Lung microvascular endothelial cell (primary cell): Measurements from ENCODE around the gene FAM170B. TPM values are rescaled to one million over a fixed set of nuclear protein-coding genes. Genes with fewer than 3 reads are reported as not detected.

ENCODE experiments used
- DNase-seq, 2 donors: peaks; one replicate each; pipeline versions ENCODE4 v3.0.0 to v3.0.0-alpha.2; 2010; ENCODE audit warnings: low read depth in 2 of 2
- total RNA-seq: library from RNA; depleted of rRNA; stranded (reverse); fragments of >200 nt; gene quantifications from 2 replicates; pipeline ENCODE4 v1.2.1, GENCODE V29; 2014

Gene FAM170B
- total RNA-seq, 1 donor from 2014 or later = not detected

DNA sequence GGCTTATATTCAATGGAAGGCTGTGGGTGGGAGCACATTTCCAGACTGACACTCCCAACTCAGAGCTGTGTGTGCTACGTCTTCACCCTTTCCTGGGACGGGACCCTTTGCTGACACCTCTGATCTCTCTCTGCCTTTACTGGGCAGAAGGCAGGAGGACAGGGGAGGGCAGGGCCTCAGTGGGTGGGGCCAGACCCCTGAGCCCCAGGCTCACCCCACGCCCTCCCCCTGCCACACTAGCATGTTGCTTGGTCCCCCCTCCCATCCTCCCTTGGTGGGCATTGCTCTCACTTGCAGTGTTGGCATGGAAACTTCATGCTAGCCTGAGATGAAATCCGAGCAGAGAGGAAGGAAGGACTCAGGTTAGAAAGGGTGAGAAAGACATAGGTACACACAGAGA is 36.0 kb upstream of the FAM170B start:
- DNase-seq = no peak

GRCh38 chr10:49168831-49169500 is 35.1 kb upstream of the FAM170B start:
- DNase-seq = no peak

- no peak for DNase-seq
Measured at GRCh38 chr10:49168171-49168540, 34.3 kb upstream of the FAM170B start.

GRCh38 chr10:49167425-49168170 is 33.8 kb upstream of the FAM170B start:
- no peak for DNase-seq

- DNase-seq = peak in 1 of 2 donors; percentile 60
Measured at GRCh38 chr10:49166484-49167400, 32.9 kb upstream of the FAM170B start.

GRCh38 chr10:49165821-49166483 is 32.1 kb upstream of the FAM170B start:
- DNase-seq = no peak

DNA sequence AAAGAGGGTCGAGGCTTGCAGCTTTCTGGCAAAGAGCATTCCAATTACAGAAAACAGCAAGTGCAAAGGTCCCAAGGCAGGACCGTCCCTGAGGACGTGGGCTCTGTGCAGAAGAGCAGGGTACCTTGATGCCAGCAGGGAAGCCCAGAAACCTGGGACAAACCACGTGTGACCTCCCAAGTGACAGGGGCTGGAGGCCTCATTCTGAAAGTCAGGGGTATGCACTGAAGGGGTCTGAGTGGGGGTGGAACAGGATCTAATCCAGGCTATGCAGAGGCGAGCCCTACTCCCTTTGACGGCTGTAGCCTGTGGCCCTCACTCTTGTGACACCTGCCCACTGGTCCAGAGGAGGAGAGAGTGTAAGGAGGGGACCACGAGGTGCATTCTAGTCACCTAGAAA is 31.4 kb upstream of the FAM170B start:
- no peak for DNase-seq

DNA sequence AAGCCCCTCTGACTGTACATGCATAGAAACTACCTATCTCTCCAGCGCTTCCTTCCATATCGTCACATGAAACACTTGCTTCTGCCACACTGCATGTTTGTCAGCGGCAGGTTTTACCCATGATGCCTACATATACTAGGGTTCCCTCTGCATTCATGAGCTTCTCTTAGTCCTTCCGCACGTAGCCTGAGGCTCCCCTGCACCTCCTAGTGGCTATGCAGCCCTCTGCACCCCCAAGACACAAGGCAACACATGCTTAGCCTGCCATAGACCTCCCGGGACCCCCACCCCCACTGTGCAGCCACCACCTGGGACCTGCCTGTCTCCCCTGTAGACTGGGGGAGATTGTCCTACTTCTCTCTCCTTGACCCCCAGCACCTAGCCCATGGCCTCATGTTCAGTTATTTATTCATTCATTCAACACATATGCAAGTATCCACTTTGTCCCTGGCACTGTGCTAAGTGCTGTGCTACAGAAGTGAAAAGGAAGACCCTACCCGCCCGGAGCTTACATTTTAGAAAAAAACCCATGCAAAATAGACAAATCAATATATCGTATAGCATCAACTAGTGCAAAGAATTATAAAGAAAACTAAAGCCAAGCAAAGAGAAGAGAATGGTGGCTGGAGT is 30.9 kb upstream of the FAM170B start:
- peak; percentile 35 to 58 for DNase-seq

- DNase-seq = no peak
Measured at GRCh38 chr10:49163741-49164140, 29.9 kb upstream of the FAM170B start.

DNA sequence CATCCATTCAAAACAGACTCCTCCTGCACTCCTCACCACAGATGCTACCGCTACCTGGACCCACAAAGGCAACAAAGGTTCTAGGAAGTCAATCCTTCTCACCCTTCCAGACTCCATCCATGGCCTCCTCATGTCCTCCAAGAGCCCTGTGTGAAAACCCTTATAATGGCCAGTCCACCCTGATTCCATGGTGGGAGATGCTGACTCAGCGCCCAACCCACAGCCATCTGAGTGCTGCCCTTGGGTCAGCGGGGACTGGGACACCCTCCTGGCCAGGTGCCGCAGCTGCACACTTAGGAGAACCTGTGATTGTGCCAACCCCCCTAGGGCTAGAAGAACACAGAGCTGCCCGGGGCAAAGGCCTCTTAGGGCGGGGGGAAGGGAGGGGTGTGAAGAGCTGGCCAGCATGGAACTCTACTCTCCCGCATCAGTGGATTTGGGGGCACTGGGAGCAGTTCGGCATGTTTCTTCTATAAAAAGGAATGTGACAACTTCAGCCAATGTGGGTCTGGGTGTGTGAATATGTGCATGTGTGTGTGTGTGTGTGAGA is 29.0 kb upstream of the FAM170B start:
- no peak for DNase-seq

GRCh38 chr10:49162063-49162462 is 28.2 kb upstream of the FAM170B start:
- no peak for DNase-seq

- DNase-seq = peak; percentile 19 to 32
Measured at GRCh38 chr10:49161411-49161997, 27.7 kb upstream of the FAM170B start.

DNA sequence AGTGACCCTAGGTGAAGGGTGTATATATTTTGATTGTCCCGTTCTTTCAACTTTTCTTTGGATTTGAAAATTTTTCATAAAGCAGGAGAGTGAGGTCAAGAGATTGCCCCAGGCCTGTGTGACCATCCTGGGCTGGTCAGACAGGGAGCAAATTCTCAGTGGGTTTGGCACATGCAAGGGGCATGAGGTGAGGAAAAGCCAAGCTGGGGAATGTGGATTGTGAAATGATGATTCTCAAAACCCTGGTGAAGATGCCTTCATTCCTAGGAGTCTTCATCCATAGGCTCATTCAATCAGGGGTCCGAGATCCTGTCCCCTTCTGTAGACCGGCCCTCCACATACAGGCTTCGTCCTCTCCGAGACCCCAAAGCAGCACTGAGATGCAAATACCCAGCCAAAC is 27.0 kb upstream of the FAM170B start:
- no peak for DNase-seq

DNA sequence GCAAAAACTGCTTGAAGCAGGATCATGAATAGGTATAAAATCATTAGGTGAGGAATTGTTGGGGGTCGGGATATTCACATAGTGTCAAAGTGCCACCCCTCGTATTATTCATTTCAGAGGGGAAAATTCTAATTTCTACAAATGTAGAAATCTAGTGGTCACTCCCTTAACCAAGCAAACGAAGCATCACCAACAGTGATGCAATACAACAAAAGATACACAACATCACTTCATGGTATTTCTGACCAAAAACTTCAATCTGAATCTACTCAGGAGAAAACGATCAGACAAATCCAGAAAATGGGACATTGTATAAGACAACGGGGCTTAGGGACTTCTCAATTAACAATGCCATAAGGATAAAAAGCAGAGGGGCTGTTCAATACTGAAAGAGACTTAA is 26.3 kb upstream of the FAM170B start:
- DNase-seq = no peak

GRCh38 chr10:49158915-49159314 is 25.1 kb upstream of the FAM170B start:
- no peak for DNase-seq

DNA sequence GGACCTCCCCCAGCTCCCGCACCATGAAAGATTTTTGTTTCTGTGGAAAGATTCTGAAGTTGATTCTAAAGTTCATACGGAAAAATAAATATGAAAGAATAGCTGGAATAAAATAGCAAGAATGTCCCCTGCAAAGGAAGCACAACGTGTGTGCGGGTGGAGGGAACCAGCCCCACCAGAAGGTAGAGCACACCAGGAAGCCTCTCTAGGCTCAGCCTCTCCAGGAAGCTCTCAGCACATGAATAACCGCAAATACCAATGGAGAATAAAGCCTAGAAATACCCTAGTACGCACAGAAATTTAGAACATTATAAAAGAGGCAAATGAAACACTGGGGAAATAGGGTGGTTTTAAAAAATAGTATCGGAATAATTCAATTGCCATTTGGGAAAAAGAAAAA is 24.6 kb upstream of the FAM170B start:
- no peak for DNase-seq

- no peak for DNase-seq
Measured at GRCh38 chr10:49157229-49157628, 23.4 kb upstream of the FAM170B start.

- DNase-seq = no peak
Measured at GRCh38 chr10:49154641-49155040, 20.8 kb upstream of the FAM170B start.

DNA sequence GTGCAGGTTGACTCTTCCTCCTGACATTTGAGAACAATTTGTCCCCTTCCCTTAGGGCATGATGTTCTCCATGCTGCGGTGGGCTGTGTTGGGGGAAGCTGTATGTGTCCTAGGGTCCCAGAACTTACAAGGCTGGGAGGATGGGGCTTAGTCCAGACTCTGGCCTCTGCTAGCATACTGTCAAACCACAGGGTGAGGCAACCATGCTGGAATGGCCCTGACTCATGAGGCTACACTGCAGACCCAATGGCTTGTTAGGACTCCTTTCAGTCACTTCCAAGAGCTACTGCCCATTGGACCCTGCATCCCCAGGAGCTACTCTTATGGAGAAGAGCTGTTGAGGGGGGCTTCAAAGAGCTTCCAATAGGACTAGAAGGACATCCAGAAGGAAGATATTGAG is 20.1 kb upstream of the FAM170B start:
- no peak for DNase-seq

GRCh38 chr10:49153115-49153514 is 19.3 kb upstream of the FAM170B start:
- DNase-seq = no peak

GRCh38 chr10:49152663-49153062 is 18.8 kb upstream of the FAM170B start:
- DNase-seq = no peak
